Central memory CD4-positive, alpha-beta T cell (primary cell): ENCODE results near the gene DCTN4.
"Not testable (repeated sequence)": the region's sequence is repeated elsewhere in the genome, so short reads cannot be mapped to it uniquely, and the experiment has no call there.

ENCODE experiments used
- DNase-seq: peaks from one replicate; pipeline ENCODE4 v3.0.0; 2022

DCTN4 gene

DNA sequence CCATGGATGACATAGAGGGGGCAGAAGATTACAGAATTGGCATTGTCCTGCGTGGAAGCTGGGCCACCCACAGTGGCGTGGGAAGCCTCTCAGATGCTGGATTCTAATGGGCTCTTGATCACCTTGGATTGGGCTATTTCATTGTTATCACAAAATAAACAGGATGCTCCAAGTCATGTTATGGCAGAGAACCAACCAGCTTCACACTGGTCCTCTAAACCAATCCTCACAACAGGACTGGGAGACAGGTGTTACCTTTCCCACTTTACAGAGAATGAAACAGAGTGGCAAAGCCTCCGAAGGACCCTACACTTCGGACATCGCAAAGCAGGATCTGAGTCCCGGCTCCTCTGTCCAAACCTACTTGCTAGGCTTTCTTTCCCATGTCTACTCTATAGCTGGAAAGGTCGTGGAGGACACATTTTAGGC is 19.3 kb upstream of the DCTN4 start:
- DNase-seq: no peak

DNA sequence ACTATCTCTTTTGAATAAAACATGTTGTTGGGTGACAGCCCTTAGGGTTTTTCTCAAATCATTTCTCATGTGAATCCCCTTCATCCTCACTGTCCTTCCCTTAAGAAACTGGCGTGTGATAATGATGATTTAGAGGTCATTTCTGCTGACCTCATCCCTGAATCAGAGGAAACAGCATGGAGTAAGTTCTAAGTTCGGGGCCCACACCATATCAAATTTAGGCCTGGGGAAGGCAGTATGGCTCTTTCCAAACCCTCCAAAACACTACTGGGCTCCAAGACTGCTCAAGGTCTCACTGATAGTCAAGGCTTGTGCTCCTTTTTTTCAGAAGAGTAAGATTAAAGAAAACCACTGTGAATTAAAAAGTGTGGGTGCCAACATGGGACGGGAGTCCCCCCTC is 18.9 kb upstream of the DCTN4 start:
- DNase-seq: no peak

DNA sequence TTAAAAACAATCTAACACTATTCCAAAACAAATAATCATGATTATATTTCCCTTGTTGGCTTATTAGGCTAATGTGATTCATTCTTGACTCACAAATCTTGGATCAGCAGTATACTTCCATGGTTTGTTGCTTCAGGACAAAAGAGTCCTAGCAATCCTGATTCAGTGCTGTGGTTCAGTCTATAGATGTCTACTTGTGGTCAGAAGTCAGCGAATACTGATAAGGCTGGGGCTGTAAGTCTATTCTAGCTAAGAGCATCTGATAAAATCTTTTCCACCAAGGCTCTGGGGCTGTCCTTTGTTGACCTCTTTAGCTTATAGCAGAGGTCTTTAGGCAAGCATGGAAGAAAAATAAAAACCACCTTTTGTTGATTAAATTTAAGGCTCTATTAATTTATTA is 15.3 kb upstream of the DCTN4 start:
- no peak for DNase-seq

DNA sequence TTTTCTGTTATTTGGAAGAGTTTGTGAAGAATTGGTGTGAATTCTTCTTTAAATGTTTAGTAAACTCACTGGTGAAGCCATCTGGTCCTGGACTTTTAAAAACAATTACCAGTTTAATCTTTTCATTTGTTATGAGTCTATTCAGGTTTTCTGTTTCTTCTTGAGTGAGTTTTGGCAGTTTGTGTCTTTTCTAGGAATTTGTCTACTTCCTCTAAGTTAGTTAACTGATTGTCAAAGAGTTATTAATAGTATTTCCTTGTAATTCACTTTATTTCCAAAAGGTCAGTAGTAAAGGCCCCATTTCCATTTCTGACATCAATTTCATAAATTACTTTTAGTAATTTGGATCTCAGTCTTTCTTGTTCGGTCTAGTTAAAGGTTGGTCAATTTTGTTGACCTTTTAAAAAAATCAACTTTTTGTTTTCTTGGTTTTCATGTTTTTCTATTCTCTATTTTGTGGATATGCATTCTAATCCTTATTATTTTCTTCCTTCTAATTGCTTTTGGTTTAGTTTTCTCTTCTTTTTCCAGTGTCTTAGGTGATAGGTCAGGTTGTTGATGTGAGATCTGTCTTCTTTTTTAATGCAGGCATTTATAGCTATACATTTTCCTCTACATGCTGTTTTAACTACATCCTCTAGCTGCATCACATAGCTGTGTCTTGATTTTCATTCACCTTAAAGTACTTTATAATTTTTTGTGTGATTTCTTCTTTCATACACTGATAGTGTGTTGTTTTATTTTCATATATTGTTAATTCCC is 12.4 kb upstream of the DCTN4 start:
- DNase-seq: no peak

- DNase-seq: no peak
Measured at GRCh38 chr5:150766251-150766650, 7.4 kb upstream of the DCTN4 start.

DNA sequence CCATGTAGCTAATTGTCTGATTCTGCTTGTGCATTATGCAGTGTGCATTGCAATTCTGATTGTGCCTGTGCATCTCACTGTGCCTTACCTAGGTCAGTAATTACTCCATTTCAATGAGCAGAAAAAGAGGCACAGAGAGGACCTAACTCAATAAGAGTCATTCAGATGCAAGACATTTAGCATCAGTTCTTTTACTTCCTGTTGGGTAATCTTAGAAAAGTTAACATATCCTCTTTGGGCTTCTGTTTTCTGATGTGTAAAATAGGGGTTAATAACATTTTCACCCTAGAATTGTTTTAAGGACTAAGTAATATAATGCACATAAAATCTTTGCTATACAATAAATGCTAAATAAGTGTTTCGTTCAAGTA is 7.0 kb upstream of the DCTN4 start:
- DNase-seq: no peak

- no peak for DNase-seq
Measured at GRCh38 chr5:150765011-150765798, 6.4 kb upstream of the DCTN4 start.

GRCh38 chr5:150764530-150764929 is 5.7 kb upstream of the DCTN4 start:
- DNase-seq: no peak

- no peak for DNase-seq
Measured at GRCh38 chr5:150763023-150763769, 4.4 kb upstream of the DCTN4 start.

DNA sequence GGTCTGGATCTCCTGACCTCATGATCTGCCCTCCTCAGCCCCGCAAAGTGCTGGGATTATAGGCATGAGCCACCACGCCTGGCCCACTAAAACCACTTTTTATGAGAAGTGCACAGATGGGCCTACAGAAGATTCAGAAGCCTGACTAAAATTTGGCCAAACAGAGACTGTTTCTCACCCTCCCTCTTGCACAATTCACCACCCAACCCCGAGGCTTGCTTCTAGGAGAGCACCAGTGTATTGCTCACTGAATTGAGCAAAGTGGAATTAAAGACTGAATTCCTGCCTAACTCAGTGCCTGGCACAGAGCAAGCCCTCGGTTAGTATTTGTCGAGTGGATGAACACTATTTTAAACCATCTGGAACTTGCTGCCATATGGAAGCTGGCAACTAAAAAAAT is 3.4 kb upstream of the DCTN4 start:
- no peak for DNase-seq

DNA sequence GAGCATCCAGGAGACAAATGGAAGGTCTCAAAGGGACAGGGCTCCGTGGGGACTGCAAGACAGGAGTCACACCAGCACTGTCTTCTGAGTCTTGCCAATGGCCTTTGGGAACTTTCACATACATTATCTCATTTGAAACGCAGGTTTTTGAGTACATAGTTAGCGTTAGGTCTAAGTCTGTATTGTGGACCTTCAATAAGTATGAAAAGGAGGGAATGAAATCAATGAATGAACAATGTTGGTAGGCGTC is 442 bp upstream of the DCTN4 start:
- no peak for DNase-seq

DNA sequence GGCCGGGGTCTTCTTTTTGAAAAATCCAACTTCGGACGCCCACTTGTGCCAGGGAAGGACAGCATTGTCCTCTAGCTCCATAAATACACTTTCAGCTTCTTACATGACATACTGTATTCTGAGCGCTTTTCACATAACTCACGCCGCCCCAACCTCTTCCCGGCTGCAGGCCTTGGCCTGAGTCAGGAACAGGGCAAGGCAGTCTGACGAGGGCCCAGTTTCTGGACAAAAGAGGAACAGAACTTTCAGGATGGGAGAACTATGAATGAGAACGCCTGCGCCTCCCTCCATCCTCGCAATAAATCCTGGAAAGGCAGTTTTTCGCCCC is 650 bp downstream of the DCTN4 start:
- DNase-seq: no peak

DNA sequence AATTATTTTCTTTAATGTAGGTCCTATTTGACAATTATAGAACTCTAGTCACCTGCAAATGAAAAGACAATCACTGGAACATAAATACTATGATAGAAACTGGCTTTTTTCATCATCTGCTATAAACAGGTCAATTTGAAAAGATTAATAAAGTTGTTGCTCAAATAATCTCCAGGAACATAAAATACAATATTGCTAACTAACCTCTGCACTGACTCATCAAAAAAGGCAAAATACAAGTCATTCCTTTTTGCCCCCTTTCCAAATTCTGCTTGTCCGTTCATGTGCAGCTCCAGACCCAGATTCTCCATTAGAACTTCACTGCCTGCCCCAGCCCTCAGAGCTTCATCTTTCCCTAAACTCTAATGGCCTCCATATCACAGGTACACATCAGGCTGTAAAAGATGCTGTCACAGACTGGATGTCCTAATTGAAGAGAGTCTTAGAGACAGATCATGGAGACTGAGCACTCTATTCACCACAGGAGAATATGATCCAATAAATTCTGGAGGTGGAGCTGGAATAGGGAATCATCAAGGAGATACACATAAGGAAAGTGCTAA is 1.6 kb downstream of the DCTN4 start:
- no peak for DNase-seq

DNA sequence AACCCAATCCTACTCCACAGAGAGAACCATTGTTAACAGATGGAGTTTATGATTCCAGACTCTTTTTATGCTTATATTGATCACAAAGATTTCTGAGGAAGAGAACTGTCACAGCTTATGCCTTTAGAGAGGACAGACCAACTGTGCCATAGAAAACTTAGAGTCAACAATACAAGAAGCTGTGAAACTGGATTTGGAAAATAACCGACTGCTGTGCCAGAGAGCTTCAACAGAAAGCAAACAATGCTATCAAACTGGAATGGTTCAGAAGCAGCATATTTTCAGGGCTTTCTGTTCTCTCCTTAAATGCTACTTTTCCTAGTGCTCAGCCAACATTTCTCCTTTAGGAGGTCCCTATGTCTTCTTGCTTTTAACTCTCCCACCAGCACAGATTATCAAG is 5.0 kb downstream of the DCTN4 start:
- no peak for DNase-seq

DNA sequence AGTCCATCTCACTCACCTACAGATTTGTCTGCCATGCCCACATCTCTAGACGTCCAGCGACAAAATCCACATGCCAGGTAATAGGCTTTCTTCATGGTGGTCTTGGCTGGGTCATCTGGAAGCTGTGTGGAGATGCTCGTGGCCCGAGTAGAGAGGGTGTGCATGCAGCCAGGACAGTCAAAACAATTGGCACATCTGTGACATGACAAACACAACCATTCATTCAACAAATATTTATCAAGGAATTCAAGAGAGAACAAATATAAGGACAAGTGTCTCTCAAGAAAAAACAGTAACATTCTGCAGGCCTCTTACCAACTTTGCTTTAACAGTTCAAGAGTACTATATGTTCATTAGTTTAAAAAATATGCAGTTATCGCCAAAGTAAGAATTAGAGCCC is 5.4 kb downstream of the DCTN4 start:
- DNase-seq: no peak

DNA sequence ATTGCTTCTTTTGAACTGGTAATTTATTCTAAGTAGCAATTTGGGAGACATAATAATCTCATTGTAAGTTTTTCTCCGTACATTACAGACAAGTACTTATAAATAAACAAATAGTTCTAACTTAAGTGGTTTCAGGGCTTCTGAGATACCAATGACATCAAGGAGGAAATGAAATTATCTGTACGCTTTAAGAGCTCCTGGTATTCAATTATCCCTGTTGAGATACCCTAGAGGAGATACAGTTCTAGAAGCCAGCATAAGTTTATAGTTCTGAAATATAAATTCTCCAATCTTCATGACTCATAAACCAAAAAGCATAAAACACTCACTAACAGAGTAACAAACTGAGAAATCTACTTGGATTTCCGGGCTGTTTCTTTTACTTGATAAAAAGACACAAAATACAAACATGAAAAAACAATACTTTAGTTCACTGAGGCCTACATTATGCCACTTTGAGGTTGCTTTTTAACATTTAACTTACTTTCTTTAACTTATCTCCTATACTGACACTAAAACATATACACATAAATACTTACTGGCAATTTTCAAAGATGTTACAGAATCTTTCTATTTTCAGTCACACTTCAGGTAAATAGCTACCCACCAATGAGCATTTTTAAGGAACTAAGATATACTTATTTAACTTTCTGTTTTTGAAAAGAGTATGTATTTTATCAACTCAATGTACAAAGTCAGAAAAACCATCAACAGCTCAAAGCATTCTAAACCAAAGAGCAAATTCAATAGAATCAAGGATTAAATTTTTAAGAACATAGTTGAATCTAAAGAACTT is 7.5 kb downstream of the DCTN4 start:
- no peak for DNase-seq

GRCh38 chr5:150750469-150750868 is 8.3 kb downstream of the DCTN4 start:
- no peak for DNase-seq

- not testable (repeated sequence) for DNase-seq
Measured at GRCh38 chr5:150743142-150743488, 15.7 kb downstream of the DCTN4 start.

DNA sequence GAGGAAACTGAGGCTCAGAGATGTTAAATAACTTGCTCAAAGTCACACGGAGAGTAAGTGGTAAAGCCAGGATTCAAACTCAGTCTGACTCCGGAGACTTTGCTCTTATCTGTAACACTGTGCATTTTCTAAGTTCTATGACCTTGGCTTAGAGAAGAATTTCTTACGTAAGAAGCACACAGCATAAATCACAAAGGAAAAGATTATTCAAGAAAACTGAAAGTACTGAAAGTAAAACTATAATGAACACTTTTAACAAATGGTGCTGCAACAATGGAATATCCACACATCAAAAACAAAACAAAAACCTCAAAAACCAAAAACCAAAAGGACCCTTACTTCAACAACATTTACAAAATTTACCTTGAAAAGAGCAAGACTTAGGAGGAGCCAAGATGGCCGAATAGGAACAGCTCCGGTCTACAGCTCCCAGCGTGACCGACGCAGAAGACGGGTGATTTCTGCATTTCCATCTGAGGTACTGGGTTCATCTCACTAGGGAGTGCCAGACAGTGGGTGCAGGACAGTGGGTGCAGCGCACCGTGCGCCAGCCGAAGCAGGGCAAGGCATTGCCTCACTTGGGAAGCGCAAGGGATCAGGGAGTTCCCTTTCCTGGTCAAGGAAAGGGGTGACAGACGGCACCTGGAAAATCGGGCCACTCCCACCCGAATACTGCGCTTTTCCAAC is 16.2 kb downstream of the DCTN4 start:
- not testable (repeated sequence) for DNase-seq

DNA sequence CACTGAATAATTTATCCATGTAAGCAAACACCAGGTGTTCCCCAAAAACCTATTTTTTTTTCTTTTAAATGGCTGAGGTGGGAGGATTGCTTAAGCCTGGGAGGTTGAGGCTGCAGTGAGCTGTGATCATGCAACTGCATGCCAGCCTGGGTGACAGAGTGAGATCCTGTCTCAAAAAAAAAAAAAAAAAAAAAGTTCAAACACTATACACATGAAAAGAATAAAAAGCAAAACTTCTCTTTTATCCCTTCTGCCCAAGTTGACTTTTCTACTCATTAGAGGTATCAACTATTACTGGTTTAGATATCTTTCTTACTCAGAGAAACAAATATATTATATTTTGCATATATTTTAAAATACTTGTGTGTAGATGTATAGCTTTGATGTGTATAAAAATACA is 17.8 kb downstream of the DCTN4 start:
- no peak for DNase-seq

DNA sequence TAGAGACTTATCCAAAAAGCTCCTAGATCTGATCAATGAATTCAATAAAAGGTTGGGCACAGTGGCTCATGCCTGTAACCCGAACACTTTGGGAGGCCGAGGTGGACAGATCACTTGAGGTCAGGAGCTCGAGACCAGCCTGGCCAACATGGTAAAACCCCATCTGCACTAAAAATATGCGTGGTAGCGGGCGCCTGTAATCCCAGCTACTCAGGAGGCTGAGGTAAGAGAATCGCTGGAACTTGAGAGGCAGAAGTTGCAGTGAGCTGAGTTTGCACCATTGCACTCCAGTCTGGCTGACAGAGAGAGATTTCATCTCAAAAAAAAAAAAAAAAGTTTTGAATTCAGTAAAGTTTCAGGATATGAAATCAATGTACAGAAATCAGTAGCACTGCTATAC is 20.0 kb downstream of the DCTN4 start:
- no peak for DNase-seq

GRCh38 chr5:150734579-150735384 is 24.0 kb downstream of the DCTN4 start:
- no peak for DNase-seq
